Fibroblast of mammary gland (primary cell): ENCODE measurements around the gene CPSF4.

ENCODE experiments used
- DNase-seq: peaks from one replicate; pipeline ENCODE4 v3.0.0-alpha.2; 2010; ENCODE audit warnings: low read depth
- H3K4me3 ChIP-seq: 2 replicates; pipeline ENCODE4 v1.5.1; 2011; ENCODE audit warnings: low read depth, mild to moderate bottlenecking, low read length, moderate library complexity; ENCODE audit not compliant: control insufficient read depth
- TF ChIP-seq, protein P1 (sequence below): conservative IDR thresholded peaks from 2 replicates; pipeline ENCODE4 v1.5.1; 2011; ENCODE audit warnings: low read depth, low read length, inconsistent platforms; ENCODE audit not compliant: control insufficient read depth, insufficient read depth

The CPSF4 gene

DNA sequence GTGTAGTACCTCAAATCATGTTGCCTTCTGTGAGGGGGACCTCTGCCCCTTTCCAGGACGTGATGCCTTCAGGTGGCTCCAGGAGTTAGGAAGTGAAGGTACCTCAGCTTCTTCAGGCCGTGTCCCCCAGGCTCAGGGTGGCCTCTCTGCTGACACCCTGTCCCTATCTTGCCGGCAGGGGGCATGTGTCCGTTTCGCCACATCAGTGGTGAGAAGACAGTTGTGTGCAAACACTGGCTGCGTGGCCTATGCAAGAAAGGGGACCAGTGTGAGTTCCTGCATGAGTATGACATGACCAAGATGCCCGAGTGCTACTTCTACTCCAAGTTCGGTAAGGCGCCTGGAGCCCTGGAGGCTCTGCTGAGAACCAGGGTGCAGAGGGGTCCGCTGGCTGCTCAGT lies 9.2 kb downstream of the CPSF4 start:
- TF ChIP-seq, protein P1, sequence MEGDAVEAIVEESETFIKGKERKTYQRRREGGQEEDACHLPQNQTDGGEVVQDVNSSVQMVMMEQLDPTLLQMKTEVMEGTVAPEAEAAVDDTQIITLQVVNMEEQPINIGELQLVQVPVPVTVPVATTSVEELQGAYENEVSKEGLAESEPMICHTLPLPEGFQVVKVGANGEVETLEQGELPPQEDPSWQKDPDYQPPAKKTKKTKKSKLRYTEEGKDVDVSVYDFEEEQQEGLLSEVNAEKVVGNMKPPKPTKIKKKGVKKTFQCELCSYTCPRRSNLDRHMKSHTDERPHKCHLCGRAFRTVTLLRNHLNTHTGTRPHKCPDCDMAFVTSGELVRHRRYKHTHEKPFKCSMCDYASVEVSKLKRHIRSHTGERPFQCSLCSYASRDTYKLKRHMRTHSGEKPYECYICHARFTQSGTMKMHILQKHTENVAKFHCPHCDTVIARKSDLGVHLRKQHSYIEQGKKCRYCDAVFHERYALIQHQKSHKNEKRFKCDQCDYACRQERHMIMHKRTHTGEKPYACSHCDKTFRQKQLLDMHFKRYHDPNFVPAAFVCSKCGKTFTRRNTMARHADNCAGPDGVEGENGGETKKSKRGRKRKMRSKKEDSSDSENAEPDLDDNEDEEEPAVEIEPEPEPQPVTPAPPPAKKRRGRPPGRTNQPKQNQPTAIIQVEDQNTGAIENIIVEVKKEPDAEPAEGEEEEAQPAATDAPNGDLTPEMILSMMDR = peak; percentile 22
- no peak overlapping the region for H3K4me3 ChIP-seq
- DNase-seq = no peak

DNA sequence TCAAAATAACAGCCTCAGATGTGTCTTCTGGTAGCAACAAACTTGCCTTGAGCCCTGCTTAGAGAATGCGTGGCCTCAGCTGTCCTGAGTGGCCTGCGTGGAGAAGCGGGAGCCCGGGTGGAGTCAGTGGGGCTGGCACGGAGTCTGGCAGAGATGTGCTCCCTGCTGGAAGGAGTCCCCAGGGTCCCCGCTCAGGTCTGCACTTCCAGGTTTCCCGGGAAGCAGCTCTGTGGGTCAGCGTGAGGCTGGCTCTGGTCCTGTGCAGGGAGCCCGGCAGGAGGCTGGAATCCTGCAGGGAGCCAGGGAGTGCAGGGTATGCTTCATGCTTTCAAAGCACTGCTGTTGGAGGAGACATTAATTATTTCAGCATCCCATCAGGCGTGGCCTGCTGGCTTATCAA lies 10.1 kb downstream of the CPSF4 start:
- DNase-seq = no peak
- no peak overlapping the region for H3K4me3 ChIP-seq
- TF ChIP-seq, protein P1 = no peak

DNA sequence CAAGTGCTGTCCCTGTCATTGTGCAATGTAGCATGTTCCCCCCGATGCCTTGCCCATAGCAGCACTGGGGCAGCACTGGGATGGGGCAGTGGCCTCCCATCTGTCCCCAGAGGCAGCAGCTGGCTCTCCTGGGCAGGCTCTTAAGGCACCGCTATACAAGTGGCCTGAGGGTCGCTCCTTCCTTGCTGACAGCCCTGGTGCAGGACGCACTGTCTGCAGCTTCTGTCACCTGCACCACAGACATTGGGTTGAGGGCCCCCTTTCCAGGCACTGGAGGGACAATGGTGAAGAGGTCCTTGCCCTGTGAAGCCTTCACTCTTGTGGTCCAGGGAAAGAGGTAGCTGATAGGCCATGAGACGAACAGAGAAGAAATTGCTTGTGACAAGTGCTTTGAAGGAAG lies 10.6 kb downstream of the CPSF4 start:
- DNase-seq = no peak
- TF ChIP-seq, protein P1 = no peak
- no peak overlapping the region for H3K4me3 ChIP-seq

DNA sequence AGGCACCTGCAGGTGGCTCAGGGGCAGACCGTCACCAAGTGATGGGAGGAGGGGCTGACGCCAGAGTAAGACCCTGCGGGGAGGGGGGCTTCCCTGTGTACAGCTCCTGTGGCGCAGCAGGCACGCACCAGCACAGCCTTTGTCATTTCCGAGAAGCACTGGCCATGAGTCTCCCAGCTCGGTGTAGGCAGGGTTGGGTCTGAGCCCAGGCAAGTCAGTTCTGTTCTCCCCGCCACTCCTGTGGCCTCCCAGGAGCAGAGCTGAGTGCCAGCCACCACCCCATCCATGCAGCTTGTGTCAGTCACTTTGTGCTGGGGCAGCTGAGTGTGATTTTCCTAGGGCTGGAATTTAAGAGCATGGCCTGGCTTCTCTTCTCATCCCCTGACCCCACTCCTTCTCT lies 13.2 kb downstream of the CPSF4 start:
- TF ChIP-seq, protein P1 = no peak
- no peak for DNase-seq
- no peak overlapping the region for H3K4me3 ChIP-seq

DNA sequence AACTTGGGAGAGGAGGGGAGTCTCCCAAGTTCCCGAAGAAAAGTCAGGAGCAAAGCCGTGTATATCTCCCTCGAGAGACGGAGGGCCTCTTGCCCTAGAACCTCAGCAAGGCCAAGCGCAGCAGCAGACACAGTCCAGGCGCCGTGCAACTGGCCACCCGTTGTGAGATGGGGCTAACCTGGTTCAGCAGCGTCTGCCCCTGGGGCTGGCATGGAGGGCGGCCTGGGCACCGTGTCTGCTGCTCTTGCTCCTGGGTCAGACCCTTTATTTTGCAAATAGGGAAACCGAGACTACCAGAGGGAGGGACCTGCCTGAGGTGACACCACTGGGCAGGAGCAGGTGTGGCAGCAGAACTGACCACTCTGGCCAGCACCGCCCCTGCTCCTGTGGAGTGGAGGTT lies 13.8 kb downstream of the CPSF4 start:
- no peak for DNase-seq
- TF ChIP-seq, protein P1 = no peak
- no peak overlapping the region for H3K4me3 ChIP-seq

DNA sequence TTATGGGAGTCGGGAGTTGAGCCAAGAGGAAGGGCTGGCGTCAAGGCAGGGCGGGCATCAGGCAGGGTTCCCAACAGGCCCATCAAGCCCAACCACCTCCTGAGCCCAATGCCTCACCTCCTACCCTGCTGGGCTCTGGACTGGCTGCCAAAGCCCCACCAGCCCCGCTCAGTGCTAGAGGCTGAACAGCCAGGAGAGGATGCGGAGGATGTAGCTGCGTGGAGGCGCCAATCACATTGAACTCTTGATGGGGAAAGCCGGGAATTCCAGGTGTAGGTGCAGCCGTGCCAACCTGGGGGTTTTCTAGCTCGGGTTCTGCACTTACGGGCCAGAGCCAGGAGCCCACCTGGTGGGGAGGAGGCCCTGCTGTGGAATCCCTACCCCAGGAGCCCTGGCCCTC lies 14.4 kb downstream of the CPSF4 start:
- H3K4me3 ChIP-seq = no peak overlapping the region
- no peak for DNase-seq
- TF ChIP-seq, protein P1 = no peak

DNA sequence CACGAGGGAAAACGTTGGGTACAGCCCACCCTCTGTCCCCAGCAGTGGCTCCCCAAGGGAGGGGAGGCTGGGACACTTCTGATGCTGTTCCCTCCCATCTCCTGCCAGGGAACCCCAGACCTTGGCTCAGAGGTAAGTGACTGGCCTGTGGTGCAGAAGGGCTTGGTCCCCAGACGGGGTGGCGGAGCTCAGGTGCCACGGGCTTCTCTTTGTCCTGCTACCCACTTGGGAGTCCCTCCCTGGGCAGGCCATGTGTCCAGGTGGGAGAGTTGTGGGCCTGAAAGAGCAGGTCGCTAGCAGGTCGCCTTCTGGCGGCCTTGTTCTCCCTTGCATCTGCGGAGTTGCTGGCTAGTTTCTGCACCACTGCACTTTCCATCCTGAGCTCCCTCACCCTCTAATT lies 17.1 kb downstream of the CPSF4 start:
- no peak overlapping the region for H3K4me3 ChIP-seq
- TF ChIP-seq, protein P1 = no peak
- DNase-seq = no peak
